Type B pancreatic cell (in vitro differentiated cells): ENCODE data around the gene PIGO. TPM values are rescaled to one million over a fixed set of nuclear protein-coding genes. Genes with fewer than 3 reads are reported as not detected.

Experiments
- DNase-seq: peaks from one replicate; pipeline ENCODE4 v3.0.0; 2021; ENCODE audit warnings: mixed read lengths; ENCODE audit not compliant: unreplicated experiment; ENCODE audit errors: extremely low spot score
- H3K27ac Mint-ChIP-seq: 2 replicates; pipeline ENCODE4 v1.8.0; 2021; ENCODE audit warnings: mild to moderate bottlenecking, mixed read lengths
- H3K27me3 Mint-ChIP-seq: 2 replicates; pipeline ENCODE4 v1.8.0; 2021; ENCODE audit warnings: mixed read lengths
- H3K36me3 Mint-ChIP-seq: 2 replicates; pipeline ENCODE4 v1.8.0; 2021; ENCODE audit warnings: mixed read lengths
- H3K4me1 Mint-ChIP-seq: one replicate; pipeline ENCODE4 v1.8.0; 2021; ENCODE audit warnings: mixed read lengths; ENCODE audit not compliant: unreplicated experiment
- H3K4me3 Mint-ChIP-seq: 2 replicates; pipeline ENCODE4 v1.8.0; 2021; ENCODE audit warnings: mild to moderate bottlenecking, mixed read lengths
- H3K9me3 Mint-ChIP-seq: 2 replicates; pipeline ENCODE4 v1.8.0; 2021; ENCODE audit warnings: mixed read lengths
- total RNA-seq: library from RNA; stranded (reverse); gene quantifications from 2 replicates; pipeline ENCODE4 v1.2.1, GENCODE V29; 2021; ENCODE audit warnings: low replicate concordance
- TF ChIP-seq, protein P1 (sequence below): fragments of 200-600 bp; sonication (generic); conservative IDR thresholded peaks from 2 replicates; pipeline ENCODE4 v1.5.0; 2021; ENCODE audit warnings: antibody characterized with exemption, mild to moderate bottlenecking

The PIGO gene
- total RNA-seq, 1 donor from 2014 or later, result 24.6 TPM

DNA sequence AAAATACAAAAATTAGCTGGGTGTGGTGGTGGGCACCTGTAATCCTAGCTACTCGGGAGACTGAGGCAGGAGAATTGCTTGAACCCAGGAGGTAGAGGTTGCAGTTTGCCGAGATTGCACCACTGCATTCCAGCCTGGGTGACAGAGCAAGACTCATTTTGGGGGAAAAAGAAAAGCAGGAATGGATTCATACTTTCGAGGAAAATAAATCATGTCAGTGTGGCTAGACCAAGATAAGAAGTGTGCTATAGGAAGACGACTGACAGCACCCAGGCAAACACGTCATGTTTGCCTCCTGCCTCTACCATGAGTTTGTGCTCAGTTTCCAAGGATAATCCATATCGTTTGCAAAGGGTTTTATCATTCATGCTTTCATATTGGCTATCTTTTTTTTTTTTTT is 38.5 kb upstream of the PIGO start:
- Mint-ChIP-seq H3K36me3 (no peaks in the 10 kb centered on the region), H3K27ac (no peak overlapping the region), H3K4me1 (no peaks in the 10 kb centered on the region), H3K9me3 (peaks cover 9% of the 10 kb centered on the region), H3K4me3 (no peak overlapping the region), H3K27me3 (no peaks in the 10 kb centered on the region)
- no peak for DNase-seq
- TF ChIP-seq, protein P1, sequence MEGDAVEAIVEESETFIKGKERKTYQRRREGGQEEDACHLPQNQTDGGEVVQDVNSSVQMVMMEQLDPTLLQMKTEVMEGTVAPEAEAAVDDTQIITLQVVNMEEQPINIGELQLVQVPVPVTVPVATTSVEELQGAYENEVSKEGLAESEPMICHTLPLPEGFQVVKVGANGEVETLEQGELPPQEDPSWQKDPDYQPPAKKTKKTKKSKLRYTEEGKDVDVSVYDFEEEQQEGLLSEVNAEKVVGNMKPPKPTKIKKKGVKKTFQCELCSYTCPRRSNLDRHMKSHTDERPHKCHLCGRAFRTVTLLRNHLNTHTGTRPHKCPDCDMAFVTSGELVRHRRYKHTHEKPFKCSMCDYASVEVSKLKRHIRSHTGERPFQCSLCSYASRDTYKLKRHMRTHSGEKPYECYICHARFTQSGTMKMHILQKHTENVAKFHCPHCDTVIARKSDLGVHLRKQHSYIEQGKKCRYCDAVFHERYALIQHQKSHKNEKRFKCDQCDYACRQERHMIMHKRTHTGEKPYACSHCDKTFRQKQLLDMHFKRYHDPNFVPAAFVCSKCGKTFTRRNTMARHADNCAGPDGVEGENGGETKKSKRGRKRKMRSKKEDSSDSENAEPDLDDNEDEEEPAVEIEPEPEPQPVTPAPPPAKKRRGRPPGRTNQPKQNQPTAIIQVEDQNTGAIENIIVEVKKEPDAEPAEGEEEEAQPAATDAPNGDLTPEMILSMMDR, result no peak

DNA sequence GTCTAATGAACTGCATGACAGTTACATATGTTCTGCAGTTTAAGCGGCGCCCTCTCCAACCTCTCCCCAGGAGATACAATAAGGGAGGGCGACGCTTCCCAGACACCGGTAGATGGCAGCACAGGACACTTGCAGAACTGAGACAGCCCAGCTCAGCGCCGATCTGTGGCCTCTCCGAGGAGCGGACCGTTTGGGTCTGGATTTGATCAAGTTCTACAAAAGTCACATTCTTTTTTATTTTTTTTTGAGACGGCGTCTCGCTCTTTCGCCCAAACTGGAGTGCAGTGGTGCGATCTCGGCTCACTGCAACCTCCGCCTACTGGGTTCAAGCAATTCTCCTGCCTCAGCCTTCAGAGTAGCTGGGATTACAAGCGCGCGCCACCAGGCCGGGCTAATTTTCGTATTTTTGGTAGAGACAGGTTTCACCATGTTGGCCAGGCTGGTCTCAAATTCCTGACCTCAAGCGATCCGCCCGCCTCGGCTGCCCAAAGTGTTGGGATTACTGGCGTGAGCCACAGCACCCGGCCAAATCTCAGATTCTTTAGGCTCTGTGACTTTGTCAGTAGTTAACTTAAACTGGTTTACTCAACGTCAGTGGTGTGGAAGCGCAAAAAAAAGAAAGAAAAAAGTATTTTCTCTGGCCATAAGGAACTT is 20.6 kb upstream of the PIGO start:
- TF ChIP-seq, protein P1, result peak; percentile 97
- peak; percentile 89 for DNase-seq
- Mint-ChIP-seq H3K9me3 (peaks cover 4% of the 10 kb centered on the region), H3K27me3 (no peaks in the 10 kb centered on the region), H3K27ac (peak overlapping the region; percentile 97), H3K36me3 (peaks cover 3% of the 10 kb centered on the region), H3K4me1 (peaks cover 18% of the 10 kb centered on the region), H3K4me3 (peak overlapping the region; percentile 99)

DNA sequence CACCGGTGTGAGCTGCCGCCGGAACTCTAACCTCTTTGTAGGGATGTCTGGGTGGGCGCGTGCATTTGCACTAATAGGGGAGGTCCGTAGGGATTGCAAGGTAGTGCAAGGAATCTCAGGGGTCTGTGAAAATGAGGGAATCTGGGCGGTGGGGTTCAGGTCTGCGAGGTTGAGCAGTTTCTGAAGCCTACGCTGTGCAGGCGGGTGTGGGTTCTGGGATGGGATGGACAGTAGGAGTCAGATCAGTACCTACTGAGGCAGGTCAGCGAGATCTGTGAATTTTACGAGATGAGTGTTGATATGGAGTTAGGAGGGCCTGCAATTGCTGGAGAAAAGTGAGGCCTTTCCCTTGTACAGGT is 20.1 kb upstream of the PIGO start:
- peak overlapping the region; percentile 99 for H3K4me3 Mint-ChIP-seq
- peaks cover 3% of the 10 kb centered on the region for H3K36me3 Mint-ChIP-seq
- peak overlapping the region; percentile 97 for H3K27ac Mint-ChIP-seq
- H3K9me3 Mint-ChIP-seq, result peaks cover 4% of the 10 kb centered on the region
- TF ChIP-seq, protein P1, result no peak
- H3K27me3 Mint-ChIP-seq, result no peaks in the 10 kb centered on the region
- DNase-seq, result no peak
- peaks cover 23% of the 10 kb centered on the region for H3K4me1 Mint-ChIP-seq

DNA sequence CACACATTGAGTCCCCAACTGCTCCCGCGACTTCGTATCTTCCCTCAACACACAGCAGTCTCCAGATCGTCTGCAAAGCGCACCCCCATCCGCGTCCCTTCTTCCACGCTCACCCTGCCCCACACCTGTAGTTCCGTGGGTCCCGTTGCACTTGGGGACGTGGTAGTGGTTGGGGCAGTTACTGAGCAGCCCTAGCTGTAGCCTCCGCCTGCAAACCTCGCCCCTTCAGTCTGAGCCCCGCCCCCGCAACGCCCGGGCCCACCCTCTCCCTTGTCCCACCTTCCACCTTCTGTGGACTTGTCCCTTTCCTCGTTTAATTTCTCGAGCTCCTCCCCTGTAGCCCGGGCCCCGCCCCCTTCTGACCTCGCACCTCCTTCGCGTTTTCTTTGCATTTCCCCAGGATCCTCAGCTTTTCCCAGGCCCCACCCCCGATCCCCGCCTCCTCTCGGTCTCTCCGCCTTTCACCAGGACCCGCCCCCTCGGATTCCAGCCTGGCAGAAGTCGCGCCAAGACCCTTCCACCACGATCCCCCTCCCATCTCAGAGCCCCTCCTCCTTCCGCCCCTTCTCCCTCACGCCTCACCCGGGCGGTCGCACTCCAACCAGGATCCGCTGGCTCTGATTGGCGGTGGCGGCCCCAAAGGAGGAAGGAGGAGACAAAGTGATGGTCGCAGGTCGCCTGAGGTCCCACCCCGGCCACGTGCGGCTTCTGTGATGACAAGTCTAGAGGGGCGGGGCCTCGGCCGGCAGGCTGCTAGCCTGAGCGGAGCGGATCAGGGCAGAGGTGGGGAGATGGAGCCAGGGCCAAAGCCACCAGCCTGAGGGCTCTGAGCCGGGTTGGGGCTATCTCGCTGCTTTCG is 19.5 kb upstream of the PIGO start, which contains the start of gene ATOSB:
Gene ATOSB (minus strand): TSS at position 183 of the 859 bp plus-strand sequence. CDS start 7,588 bp downstream, outside the sequence.
- H3K4me1 Mint-ChIP-seq, result peaks cover 25% of the 10 kb centered on the region

DNA sequence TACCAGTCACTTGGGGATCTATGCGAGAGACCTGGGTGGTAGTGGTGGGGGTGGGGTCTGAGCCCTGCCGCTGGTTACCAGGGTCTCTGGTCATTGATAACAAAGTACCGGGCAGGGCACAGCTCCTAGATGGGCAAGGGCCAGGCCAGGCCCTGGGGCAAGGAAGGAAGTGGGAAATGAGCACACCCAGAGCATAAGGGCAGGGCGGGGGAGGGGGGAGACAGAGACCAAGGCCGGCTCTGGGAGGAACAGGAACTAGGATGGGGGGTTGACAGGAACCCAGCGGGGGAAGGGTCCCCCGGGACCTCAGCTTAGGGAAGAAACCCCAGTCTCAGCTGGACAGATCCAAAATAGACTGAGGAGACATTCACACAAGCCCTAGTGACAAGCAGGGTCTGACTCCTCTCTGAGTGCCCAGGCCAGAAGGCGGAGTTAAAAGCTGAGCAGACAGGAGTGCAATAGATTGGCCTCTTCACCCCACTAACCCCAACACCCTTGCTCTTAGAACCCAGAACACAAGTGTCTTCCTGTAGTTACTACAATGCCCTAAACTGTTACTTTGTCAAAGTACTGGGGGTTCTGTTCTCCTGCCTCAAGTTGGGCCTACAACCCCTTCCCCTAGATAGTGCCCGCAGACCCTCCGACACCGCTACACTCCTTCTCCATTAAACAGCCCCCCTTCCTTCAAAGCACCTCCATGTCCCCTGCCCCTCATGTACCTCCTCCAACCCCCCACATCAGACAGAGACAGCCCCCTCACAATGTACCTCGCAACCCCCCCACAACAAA is 18.6 kb upstream of the PIGO start:
- Mint-ChIP-seq H3K9me3 (peaks cover 4% of the 10 kb centered on the region), H3K4me1 (peaks cover 31% of the 10 kb centered on the region), H3K4me3 (peak overlapping the region; percentile 99), H3K27ac (peak overlapping the region; percentile 97), H3K27me3 (no peaks in the 10 kb centered on the region), H3K36me3 (peaks cover 3% of the 10 kb centered on the region)
- no peak for DNase-seq
- TF ChIP-seq, protein P1, result no peak

More for the DNA sequence above, 19.5 kb upstream of the PIGO start, which contains the start of gene ATOSB:
- TF ChIP-seq, protein P1, result no peak
- Mint-ChIP-seq H3K27ac (peak within 1 kb of the TSS; percentile 97), H3K9me3 (peaks cover 4% of the 10 kb centered on the region), H3K4me3 (peak within 1 kb of the TSS; percentile 99), H3K27me3 (no peaks in the 10 kb centered on the region), H3K36me3 (peaks cover 3% of the 10 kb centered on the region)
- peak; percentile 98 for DNase-seq
